HEK293T (cell line): ENCODE results near the gene SCNN1A.

Source experiments
- ARNT ChIP-seq: fragments of 450-650 bp; IDR thresholded peaks from 2 replicates; pipeline ENCODE4 v1.6.1; 2017; ENCODE audit warnings: mild to moderate bottlenecking
- CTBP1 ChIP-seq: fragments of 450-650 bp; IDR thresholded peaks from 2 replicates; pipeline ENCODE4 v1.6.1; 2016; ENCODE audit warnings: borderline replicate concordance
- FOXA1 ChIP-seq: fragments of 450-650 bp; IDR thresholded peaks from 2 replicates; pipeline ENCODE4 v1.6.1; 2016; ENCODE audit warnings: mild to moderate bottlenecking
- LEF1 ChIP-seq: fragments of 450-650 bp; IDR thresholded peaks from 2 replicates; pipeline ENCODE4 v1.6.1; 2017; ENCODE audit warnings: mild to moderate bottlenecking, borderline replicate concordance
- SUZ12 ChIP-seq: fragments of 450-650 bp; IDR thresholded peaks from 2 replicates; pipeline ENCODE4 v1.6.1; 2016; ENCODE audit warnings: mild to moderate bottlenecking

GRCh38 chr12:6335451-6336078 is 39.8 kb downstream of the SCNN1A start:
- TF ChIP-seq FOXA1: no peak
- no peak for TF ChIP-seq CTBP1
- TF ChIP-seq SUZ12: no peak
- TF ChIP-seq ARNT: no peak
- no peak for TF ChIP-seq LEF1
